GM21526 (cell line): ENCODE data around the gene RPS6KC1.
A peak's percentile ranks its signal among the peaks of the same experiment; 100 is the strongest.
"Not testable (repeated sequence)": the region's sequence is repeated elsewhere in the genome, so short reads cannot be mapped to it uniquely, and the experiment has no call there.

Experiments used
- ATAC-seq: cut with Tn5 transposase; IDR thresholded peaks from one replicate; pipeline ENCODE4 v1.9.1; 2021; ENCODE audit warnings: moderate library complexity; ENCODE audit not compliant: unreplicated experiment, low FRiP score

Gene RPS6KC1

GRCh38 chr1:213196328-213197054 lies 145.4 kb downstream of the RPS6KC1 start:
- not testable (repeated sequence) for ATAC-seq

- no peak for ATAC-seq
Observed at GRCh38 chr1:213200630-213201029, 149.6 kb downstream of the RPS6KC1 start.

- no peak for ATAC-seq
Observed at GRCh38 chr1:213201380-213202155, 150.5 kb downstream of the RPS6KC1 start.

- no peak for ATAC-seq
Observed at GRCh38 chr1:213211201-213211600, 160.2 kb downstream of the RPS6KC1 start.

- ATAC-seq: not testable (repeated sequence)
Observed at GRCh38 chr1:213219076-213219475, 168.0 kb downstream of the RPS6KC1 start.

GRCh38 chr1:213221209-213221608 lies 170.2 kb downstream of the RPS6KC1 start:
- no peak for ATAC-seq

- ATAC-seq: no peak
Observed at GRCh38 chr1:213227458-213227857, 176.4 kb downstream of the RPS6KC1 start.

- no peak for ATAC-seq
Observed at GRCh38 chr1:213231795-213232231, 180.8 kb downstream of the RPS6KC1 start.

GRCh38 chr1:213242883-213243282 lies 191.8 kb downstream of the RPS6KC1 start:
- ATAC-seq: no peak

GRCh38 chr1:213244664-213245091 lies 193.6 kb downstream of the RPS6KC1 start:
- ATAC-seq: peak; percentile 66

GRCh38 chr1:213245260-213245910 lies 194.3 kb downstream of the RPS6KC1 start:
- no peak for ATAC-seq

GRCh38 chr1:213247038-213247437 lies 196.0 kb downstream of the RPS6KC1 start:
- ATAC-seq: no peak

GRCh38 chr1:213249395-213249794 lies 198.4 kb downstream of the RPS6KC1 start:
- no peak for ATAC-seq

GRCh38 chr1:213250041-213250440 lies 199.0 kb downstream of the RPS6KC1 start:
- no peak for ATAC-seq

GRCh38 chr1:213250446-213250845 lies 199.4 kb downstream of the RPS6KC1 start:
- ATAC-seq: no peak

GRCh38 chr1:213251972-213252371 lies 200.9 kb downstream of the RPS6KC1 start:
- no peak for ATAC-seq

- peak; percentile 83 for ATAC-seq
Observed at GRCh38 chr1:213256438-213257087, 205.5 kb downstream of the RPS6KC1 start.

- ATAC-seq: no peak
Observed at GRCh38 chr1:213260311-213261075, 209.5 kb downstream of the RPS6KC1 start.

- no peak for ATAC-seq
Observed at GRCh38 chr1:213264531-213264930, 213.5 kb downstream of the RPS6KC1 start.
